ENCODE measurements around the gene C19orf12.

Gene C19orf12

DNA sequence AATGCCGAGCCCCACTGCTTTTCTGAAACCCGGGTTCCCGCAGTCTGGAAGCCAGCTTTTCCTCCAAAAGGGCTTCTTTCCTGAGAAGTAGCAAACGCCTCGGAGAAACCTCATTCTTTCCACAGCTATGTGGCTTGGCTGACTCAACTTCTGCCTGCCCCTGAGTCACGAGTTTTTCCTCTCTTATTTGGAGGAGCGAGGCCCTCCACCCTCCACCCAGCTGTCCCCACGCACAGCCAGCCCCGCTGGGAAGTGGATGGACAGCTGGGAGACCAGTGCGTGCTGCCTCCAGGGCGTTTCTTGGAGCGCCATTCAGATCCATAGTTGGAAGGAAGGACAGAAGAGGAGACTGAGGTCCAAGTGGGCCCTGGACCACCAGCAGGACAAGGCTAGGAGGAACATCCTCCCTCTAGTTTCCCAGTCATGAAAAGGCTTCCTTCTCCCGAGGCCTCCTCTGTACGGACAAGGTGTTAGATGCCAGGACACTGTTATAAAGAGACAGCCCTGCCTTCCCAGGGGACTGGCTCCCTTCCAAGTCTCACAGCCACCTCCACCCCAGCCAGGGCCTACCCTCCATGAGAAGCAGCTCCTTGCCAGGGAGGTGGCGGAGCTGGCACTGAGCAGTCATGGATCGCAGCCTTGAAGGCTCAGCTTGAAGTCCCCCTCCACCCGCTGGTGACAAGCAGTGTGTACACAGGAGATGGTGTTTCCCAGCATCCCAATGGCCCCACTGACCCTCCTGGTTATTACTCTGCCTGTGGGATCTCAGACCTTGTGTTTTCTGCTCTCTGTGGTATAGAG is 52.3 kb downstream of the C19orf12 start:
- DNase-seq (ENCODE audit: low spot score) = no peak

DNA sequence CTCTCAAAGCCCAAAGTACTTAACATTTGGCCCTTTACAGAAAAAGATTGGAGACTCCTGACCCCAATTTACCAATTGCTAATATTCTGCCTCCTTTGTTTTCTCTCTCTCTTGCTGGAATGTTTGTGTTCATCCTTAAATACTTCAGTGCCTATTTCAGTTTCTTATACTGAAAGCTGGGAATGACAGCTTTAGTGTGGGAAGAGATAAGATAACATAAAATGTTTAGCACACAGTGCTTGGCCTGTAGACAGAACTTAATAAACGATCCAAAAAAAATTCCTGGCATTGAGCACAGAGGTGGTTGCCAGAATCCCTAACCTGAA is 52.8 kb downstream of the C19orf12 start:
- DNase-seq (ENCODE audit: low spot score) = no peak

DNA sequence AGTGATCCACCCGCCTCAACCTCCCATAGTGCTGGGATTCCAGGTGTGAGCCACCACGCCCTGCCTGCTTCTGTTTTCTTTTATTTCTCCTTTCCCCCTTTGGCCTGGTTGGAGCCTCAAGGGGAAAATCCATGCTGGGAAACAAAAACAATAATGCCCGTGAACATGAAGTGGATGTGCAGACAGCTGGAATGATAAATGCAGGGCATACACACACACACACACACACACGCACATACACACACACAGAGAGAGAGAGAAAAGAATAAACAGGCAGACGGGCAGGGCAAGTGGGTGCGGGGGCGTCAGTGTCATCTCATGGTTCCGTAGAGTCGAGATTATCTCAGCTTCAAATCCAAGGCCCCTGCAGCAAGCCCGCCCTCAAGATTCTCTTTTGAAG is 54.2 kb downstream of the C19orf12 start:
- DNase-seq (ENCODE audit: low spot score) = no peak

GRCh38 chr19:29658221-29658991 is 56.7 kb downstream of the C19orf12 start:
- no peak for DNase-seq (ENCODE audit: low spot score)

DNA sequence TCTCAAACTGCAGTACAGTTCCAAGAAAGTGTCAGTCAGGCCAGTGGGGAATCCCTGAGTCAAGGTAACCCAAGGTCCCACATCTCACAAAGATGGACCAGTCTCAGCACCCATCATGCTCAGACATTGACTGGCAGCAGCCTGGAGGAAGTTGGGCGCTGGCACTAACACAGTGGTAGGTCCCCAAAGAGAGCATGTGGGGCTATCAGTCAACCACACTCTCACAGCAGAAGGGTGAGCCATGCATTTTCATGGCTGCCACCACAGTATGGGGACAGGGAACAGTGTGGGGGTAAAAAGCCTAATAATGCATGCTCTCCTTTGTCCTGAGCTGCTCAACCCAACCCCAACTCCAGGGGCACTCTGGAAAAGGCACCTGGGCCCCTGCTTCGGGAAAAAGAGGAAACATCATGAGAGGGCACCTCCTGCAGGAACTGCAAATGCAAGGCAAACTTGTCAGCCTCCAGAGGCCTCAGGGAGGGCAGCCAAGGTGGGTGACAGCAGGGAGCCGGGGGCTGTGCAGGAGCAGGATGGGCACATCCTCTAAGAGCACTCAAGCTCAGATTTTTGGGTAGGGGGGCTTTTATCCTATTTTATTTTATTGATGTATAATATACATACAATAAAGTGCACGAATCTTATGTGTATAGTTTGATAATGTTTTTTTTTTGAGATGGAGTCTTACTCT is 59.3 kb downstream of the C19orf12 start:
- no peak for DNase-seq (ENCODE audit: low spot score)

GRCh38 chr19:29653398-29653797 is 61.7 kb downstream of the C19orf12 start:
- no peak for DNase-seq (ENCODE audit: low spot score)

DNA sequence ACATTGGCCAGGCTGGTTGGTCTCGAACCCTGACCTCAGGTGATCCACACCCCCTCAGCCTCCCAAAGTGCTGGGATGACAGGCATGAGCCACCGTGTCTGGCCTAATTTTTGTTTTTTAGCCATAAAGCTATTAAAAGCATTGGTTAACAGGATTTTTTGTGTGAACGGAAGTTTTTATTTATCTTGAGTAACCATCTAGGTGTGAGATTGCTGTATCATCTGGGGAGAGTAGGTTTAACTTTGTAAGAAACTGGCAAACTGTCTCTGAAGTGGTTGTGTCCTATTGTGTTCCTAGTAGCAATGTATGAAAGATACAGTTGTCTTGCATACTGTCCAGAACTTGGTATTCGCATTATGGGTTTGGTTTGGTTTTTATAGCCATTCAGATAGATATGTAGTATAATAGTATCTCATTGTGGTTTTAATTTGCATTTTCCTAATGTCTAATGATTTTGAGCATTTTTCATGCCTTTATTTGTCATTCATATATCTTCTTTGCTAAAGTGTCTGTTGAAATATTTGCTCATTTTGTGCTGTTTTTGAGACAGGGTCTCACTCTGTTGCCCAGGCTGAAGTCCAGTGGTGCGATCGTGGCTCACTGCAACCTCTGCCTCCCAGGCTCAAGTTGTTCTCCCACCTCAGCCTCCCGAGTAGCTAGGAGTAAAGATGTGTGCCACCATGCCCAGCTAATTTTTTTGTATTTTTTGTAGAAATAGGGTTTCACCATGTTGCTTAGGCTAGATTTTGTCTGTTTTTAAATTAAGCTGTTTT is 63.3 kb downstream of the C19orf12 start:
- DNase-seq (ENCODE audit: low spot score) = no peak

DNA sequence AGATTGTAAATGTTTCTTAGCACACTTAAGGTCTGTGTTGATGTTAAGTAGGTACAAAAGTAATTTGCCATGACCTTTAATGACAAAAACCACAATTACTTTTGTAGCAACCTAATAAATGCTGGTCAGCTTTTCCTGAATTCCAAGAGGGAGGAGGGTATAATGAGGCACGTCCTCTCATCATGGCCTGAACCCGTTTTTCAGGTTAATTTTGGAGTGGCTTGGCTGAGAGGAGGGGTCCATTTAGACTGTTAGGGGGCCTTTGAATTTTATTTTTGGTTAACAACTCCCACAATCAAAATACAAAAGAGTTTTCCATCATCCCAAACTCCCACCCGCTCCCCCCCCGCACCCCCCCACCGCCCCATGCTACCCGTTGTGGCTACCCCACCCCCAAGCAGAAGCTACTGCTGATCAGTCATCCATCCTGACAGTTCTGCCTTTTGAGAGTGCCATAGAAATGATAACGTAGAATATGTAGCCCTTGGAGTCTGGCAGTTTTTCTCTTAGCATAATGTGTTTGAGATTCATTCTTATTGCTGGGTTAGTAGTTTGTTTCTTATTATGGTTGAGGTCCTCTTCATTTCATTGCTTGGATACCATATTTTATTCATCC is 64.2 kb downstream of the C19orf12 start:
- DNase-seq (ENCODE audit: low spot score) = no peak
